Fibroblast of pulmonary artery (primary cell): ENCODE results near the gene TARS3.
"Not testable (repeated sequence)": the region's sequence is repeated elsewhere in the genome, so short reads cannot be mapped to it uniquely, and the experiment has no call there.

Experiments
- DNase-seq: peaks from one replicate; pipeline ENCODE4 v3.0.0-alpha.2; 2010; ENCODE audit warnings: low read depth
- H3K4me3 ChIP-seq: replicated peaks from 2 replicates; pipeline ENCODE4 v1.5.1; 2011; ENCODE audit warnings: low read depth, mild to moderate bottlenecking, control low read depth, low read length, moderate library complexity
- TF ChIP-seq, protein P1 (sequence below): IDR thresholded peaks from 2 replicates; pipeline ENCODE4 v1.5.1; 2011; ENCODE audit warnings: mild to moderate bottlenecking, control low read depth, low read length, inconsistent platforms; ENCODE audit errors: missing control alignments

The TARS3 gene

DNA sequence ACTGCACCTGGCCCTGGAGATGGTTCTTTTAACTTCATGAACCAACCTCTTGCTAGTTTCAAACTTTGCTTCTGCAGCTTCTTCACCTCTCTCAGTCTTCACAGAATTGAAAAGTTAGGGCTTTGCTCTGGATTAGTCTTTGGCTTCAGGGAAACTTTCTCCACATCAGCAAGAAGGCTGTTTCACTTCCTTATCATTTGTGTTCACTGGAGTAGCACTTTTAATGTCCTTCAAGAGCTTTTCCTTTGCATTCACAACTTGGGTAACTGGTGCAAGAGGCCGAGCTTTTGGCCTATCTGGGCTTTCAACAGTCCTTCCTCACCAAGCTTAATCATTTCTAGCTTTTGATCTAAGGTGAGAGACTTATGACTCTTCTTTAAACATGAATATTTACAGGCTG lies 56.4 kb downstream of the TARS3 start:
- DNase-seq = no peak
- no peak overlapping the region for H3K4me3 ChIP-seq
- TF ChIP-seq, protein P1, sequence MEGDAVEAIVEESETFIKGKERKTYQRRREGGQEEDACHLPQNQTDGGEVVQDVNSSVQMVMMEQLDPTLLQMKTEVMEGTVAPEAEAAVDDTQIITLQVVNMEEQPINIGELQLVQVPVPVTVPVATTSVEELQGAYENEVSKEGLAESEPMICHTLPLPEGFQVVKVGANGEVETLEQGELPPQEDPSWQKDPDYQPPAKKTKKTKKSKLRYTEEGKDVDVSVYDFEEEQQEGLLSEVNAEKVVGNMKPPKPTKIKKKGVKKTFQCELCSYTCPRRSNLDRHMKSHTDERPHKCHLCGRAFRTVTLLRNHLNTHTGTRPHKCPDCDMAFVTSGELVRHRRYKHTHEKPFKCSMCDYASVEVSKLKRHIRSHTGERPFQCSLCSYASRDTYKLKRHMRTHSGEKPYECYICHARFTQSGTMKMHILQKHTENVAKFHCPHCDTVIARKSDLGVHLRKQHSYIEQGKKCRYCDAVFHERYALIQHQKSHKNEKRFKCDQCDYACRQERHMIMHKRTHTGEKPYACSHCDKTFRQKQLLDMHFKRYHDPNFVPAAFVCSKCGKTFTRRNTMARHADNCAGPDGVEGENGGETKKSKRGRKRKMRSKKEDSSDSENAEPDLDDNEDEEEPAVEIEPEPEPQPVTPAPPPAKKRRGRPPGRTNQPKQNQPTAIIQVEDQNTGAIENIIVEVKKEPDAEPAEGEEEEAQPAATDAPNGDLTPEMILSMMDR = no peak

DNA sequence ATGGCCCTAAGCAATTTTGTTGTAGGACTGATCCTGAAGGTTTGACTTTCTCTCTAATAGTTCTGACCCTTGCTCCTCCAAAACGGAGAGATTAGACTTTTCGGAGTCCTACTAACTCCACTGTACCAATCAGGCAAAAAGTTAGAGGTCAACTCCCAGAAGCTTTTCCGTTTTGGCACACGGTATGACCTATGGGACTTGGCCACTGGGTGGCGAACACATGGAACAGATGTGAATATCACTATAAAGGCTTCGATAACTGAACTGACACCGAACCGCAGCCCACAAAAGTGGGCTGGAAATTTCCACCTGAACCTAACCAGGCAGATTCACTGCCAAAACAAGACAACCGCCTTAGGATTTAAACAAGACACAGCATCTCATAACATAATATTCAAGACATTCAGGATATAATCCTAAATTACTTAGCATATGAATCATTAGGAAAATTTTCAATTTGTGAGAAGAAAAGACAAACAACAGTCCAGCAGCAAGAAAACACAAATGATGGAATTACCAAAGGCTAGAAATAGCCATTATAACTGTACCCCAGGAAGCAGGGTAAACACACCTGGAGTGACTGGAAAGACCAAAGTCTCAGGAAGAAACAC lies 59.9 kb downstream of the TARS3 start:
- TF ChIP-seq, protein P1 = peak; percentile 28
- H3K4me3 ChIP-seq = no peak overlapping the region
- no peak for DNase-seq

DNA sequence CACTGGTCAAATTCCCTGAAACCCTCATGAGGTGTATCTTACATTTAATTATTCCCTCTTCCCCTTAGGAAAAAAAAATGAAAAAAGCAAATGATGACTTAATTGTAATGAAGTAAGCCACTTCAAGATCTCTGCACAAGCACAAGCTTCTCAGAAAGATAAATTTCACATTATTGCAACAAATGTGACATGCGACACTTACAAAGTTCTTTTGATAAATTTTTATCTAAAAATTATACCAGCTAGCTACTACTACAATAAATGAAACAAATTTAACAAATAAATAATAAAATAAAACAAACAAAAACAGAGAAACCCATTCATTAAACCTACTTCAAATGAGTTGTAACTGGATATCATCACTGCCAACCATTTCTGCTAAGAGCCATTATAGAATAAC lies 62.1 kb downstream of the TARS3 start:
- no peak for DNase-seq
- TF ChIP-seq, protein P1 = no peak
- H3K4me3 ChIP-seq = no peak overlapping the region

DNA sequence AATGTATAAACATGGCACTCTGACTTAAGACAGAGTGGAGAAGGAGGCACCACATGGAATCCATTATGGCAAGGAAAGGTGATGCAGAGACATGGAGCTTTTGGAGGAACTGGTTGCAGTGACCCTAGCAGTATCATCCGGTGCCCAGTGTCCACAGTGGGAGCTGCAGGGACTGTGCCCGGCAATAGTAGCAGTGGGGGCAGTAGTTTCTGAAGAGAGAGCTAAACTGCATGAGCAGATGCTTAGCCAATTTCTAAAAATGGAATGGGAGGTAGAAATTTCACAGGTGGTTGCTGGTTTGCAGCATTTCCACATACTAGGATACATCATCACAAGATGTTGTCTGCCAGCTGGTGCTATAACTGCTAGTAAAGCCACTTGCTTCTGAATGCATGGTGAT lies 64.3 kb downstream of the TARS3 start:
- no peak overlapping the region for H3K4me3 ChIP-seq
- TF ChIP-seq, protein P1 = no peak
- DNase-seq = no peak

DNA sequence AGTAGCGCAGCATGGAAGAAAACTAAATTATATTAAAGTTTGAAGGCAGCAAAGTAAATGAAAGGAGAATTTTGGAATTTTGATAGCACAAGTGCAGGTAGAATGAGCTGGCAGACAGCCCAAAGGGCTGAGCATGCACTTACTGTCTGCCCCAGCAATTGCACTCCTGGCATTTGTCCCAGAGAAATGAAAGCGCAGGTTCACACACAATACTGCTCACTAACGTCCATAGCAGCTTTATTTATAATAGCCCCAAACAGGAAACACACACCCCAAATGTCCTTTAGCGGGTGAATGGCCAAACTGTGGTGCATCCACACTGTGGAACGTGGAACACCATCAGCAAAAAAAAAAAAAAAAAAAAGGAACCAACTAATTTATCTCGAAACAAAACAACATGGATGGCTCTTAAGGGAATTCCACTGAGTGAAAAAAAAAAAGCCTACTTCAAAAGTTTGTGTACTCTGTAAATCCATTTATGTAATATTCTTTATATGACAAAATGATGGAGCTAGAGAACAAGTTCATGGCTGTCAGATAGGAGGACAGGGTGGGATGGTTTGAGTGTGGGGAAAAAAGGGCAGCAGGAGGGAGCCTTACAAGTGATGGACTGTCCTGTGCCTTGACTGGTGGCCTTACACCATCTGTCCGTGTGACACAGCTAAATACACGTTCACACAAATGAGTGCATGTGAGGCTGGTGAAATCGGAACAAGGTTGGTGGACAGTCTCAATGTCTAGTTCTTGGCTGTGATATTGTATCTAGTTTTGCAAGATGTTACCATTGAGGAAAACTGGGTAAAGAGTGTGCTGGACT lies 66.1 kb downstream of the TARS3 start:
- TF ChIP-seq, protein P1 = no peak
- DNase-seq = no peak
- no peak overlapping the region for H3K4me3 ChIP-seq

GRCh38 chr15:101657171-101657570 lies 67.1 kb downstream of the TARS3 start:
- no peak for DNase-seq
- TF ChIP-seq, protein P1 = no peak
- no peak overlapping the region for H3K4me3 ChIP-seq

DNA sequence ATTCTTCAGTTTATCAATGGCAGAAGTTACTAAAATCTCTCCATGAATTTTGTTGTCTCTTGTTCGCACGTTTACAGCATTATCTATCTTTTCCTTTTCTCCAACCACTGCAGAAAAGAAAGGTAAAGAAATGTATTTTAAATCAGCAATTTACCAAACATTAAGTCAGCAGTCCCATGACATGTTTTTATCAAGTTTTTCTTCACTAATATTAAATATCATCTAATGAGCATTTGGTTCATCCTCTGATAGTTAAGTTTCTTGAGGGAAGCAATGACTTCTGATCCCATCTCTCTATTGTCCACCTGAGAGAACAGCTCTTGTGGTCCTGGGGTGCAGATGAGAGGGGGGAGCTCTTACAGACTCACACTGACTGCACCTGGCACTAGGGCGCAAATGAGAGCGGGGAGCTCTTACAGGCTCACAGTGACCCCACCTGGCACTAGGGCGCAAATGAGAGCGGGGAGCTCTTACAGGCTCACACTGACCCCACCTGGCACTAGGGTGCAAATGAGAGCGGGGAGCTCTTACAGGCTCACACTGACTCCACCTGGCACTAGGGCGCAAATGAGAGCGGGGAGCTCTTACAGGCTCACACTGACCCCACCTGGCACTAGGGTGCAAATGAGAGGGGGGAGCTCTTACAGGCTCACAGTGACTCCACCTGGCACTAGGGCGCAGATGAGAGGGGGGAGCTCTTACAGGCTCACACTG lies 69.5 kb downstream of the TARS3 start:
- DNase-seq = not testable (repeated sequence)

More for the DNA sequence above, 69.5 kb downstream of the TARS3 start:
- H3K4me3 ChIP-seq = not testable (repeated sequence)
